Measurements from ENCODE around the gene ASNSD1. TPM values are rescaled to one million over a fixed set of nuclear protein-coding genes. Genes with fewer than 3 reads are reported as not detected.
"Not testable (repeated sequence)": the region's sequence is repeated elsewhere in the genome, so short reads cannot be mapped to it uniquely, and the experiment has no call there.

The ASNSD1 gene
- total and polyA plus RNA-seq, 10 donors, result 28.1 to 50.8 (median 32.8) TPM

DNA sequence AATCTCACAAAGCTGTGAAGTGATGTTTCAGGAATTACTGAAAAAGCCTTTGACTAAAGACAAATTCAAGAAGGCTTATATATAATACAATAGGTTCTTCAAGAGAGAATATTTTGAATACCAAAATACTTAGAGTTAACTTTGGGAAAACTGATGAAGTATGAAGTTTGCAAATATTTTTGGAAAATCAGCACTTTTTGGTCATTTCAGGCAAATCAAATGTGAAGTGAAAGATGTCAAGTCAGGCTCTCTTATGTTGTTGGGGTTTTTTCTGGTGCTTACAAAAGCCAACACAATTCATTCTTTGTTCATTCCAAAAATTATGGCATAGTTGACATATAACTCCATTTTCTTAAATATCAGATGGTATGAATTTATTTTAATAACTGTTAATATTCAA, 14.7 kb upstream of the ASNSD1 start:
- Histone ChIP-seq H3K36me3 (no peaks in the 10 kb centered on the region), H3K27ac (no peak overlapping the region), H3K9me3 (no peaks in the 10 kb centered on the region), H3K4me1 (no peaks in the 10 kb centered on the region), H3K27me3 (replicated peaks in 1 of 7) (no peaks in the 10 kb centered on the region), H3K4me3 (no peak overlapping the region)
- TF ChIP-seq POLR2AphosphoS5 (IDR thresholded peaks at IDR 0.05) (no peak), POLR2A (IDR thresholded peaks at IDR 0.05) (no peak)
- TF ChIP-seq, protein P1, sequence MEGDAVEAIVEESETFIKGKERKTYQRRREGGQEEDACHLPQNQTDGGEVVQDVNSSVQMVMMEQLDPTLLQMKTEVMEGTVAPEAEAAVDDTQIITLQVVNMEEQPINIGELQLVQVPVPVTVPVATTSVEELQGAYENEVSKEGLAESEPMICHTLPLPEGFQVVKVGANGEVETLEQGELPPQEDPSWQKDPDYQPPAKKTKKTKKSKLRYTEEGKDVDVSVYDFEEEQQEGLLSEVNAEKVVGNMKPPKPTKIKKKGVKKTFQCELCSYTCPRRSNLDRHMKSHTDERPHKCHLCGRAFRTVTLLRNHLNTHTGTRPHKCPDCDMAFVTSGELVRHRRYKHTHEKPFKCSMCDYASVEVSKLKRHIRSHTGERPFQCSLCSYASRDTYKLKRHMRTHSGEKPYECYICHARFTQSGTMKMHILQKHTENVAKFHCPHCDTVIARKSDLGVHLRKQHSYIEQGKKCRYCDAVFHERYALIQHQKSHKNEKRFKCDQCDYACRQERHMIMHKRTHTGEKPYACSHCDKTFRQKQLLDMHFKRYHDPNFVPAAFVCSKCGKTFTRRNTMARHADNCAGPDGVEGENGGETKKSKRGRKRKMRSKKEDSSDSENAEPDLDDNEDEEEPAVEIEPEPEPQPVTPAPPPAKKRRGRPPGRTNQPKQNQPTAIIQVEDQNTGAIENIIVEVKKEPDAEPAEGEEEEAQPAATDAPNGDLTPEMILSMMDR (IDR thresholded peaks at IDR 0.05 in 8 of 11, conservative IDR thresholded peaks at IDR 0.05 in 3 of 11), result no peak
- no peak for DNase-seq
- intact Hi-C loops (cut with DNase I; ENCODE audit: low total_unique reads), result no loop called here

- intact Hi-C loops (cut with DNase I; ENCODE audit: low total_unique reads), result no loop called here
- Histone ChIP-seq H3K4me3 (no peak overlapping the region), H3K9me3 (peaks cover 0 to 4% (median 0%) of the 10 kb centered on the region in 8 donors), H3K27ac (no peak overlapping the region), H3K36me3 (no peaks in the 10 kb centered on the region), H3K27me3 (replicated peaks in 1 of 7) (no peaks in the 10 kb centered on the region), H3K4me1 (no peaks in the 10 kb centered on the region)
- DNase-seq, result no peak
- WGBS, 5 donors, result 74 to 90% (median 87%) methylated on average over 1 of the region's 1 CpG
- TF ChIP-seq, protein P1 (IDR thresholded peaks at IDR 0.05 in 8 of 11, conservative IDR thresholded peaks at IDR 0.05 in 3 of 11), result no peak
- TF ChIP-seq POLR2AphosphoS5 (IDR thresholded peaks at IDR 0.05) (no peak), POLR2A (IDR thresholded peaks at IDR 0.05) (no peak)
Observed at GRCh38 chr2:189648846-189649509, 12.3 kb upstream of the ASNSD1 start.

- peaks cover 0 to 4% (median 0%) of the 10 kb centered on the region in 8 donors for H3K9me3 ChIP-seq
- no peak overlapping the region for H3K27ac ChIP-seq
- H3K36me3 ChIP-seq, result no peaks in the 10 kb centered on the region
- TF ChIP-seq POLR2AphosphoS5 (IDR thresholded peaks at IDR 0.05), result no peak
- no peak for TF ChIP-seq POLR2A (IDR thresholded peaks at IDR 0.05)
- TF ChIP-seq, protein P1 (IDR thresholded peaks at IDR 0.05 in 8 of 11, conservative IDR thresholded peaks at IDR 0.05 in 3 of 11), result no peak
- no peaks in the 10 kb centered on the region for H3K27me3 ChIP-seq (replicated peaks in 1 of 7)
- no peaks in the 10 kb centered on the region for H3K4me1 ChIP-seq
- intact Hi-C loops (cut with DNase I; ENCODE audit: low total_unique reads), result no loop called here
- no peak for DNase-seq
- no peak overlapping the region for H3K4me3 ChIP-seq
Observed at GRCh38 chr2:189651284-189651683, 10.0 kb upstream of the ASNSD1 start.

DNA sequence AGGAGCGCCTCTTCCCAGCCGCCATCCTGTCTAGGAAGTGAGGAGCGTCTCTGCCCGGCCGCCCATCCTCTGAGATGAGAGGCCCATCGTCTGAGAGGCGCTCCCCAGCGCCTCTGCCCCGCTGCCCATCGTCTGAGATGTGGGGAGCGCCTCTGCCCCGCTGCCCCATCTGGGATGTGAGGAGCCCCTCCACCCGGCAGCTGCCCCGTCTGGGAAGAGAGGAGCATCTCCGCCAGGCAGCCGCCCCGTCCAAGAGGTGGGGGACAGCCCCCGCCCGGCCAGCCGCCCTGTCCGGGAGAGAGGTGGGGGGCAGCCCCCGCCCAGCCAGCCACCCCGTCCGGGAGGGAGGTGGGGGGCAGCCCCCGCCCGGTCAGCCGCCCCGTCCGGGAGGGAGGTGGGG, 7.8 kb upstream of the ASNSD1 start:
- intact Hi-C loops (cut with DNase I; ENCODE audit: low total_unique reads); H3K4me3 ChIP-seq; H3K36me3 ChIP-seq; H3K27me3 ChIP-seq (replicated peaks in 1 of 7); DNase-seq; H3K9me3 ChIP-seq; H3K27ac ChIP-seq: not testable (repeated sequence)
- H3K4me1 ChIP-seq, result peaks cover 0 to 16% (median 12%) of the 10 kb centered on the region in 6 donors
- 97 to 100% (median 98%) methylated on average over 2 to 29 of the region's 29 CpGs for whole genome bisulfite sequencing, 5 donors

DNA sequence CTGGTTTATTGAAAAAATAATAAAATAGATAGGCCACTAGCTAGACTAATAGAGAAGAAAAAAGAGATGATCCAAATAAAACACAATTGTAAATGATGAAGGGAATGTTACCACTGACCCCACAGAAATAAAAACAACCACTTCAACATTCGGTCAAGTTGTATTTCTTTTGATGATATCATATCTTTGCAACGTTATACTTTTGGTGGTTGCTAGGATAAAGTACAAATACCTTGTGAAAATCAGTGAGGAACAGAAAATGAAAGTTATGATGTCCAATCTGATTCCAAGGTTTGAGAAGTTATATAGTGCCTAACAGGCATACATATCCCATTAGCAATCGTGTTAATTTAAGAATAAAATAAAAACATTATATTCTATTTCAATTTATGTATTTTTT, 6.6 kb upstream of the ASNSD1 start:
- H3K4me1 ChIP-seq, result peaks cover 4 to 26% (median 20%) of the 10 kb centered on the region in 6 donors
- H3K4me3 ChIP-seq, result no peak overlapping the region
- intact Hi-C loops (cut with DNase I; ENCODE audit: low total_unique reads), result no loop called here
- no peaks in the 10 kb centered on the region for H3K27me3 ChIP-seq (replicated peaks in 1 of 7)
- H3K36me3 ChIP-seq, result no peaks in the 10 kb centered on the region
- H3K27ac ChIP-seq, result no peak overlapping the region
- peaks cover 0 to 4% (median 0%) of the 10 kb centered on the region in 8 donors for H3K9me3 ChIP-seq
- no peak for DNase-seq
- TF ChIP-seq, protein P1 (IDR thresholded peaks at IDR 0.05 in 8 of 11, conservative IDR thresholded peaks at IDR 0.05 in 3 of 11), result no peak
- TF ChIP-seq POLR2A (IDR thresholded peaks at IDR 0.05) (no peak), POLR2AphosphoS5 (IDR thresholded peaks at IDR 0.05) (no peak)
- WGBS, 5 donors, result 65 to 79% (median 77%) methylated on average over 3 of the region's 3 CpGs

Data from spleen (tissue), 11 donors.